GM13977 (cell line): Measurements from ENCODE around the gene LRRC15.

Source experiments
- DNase-seq: peaks from one replicate; pipeline ENCODE4 v3.0.0; 2012; ENCODE audit warnings: low spot score
- in situ Hi-C: fragments of 300-500 bp; cut with MboI; formaldehyde crosslinking; loops from one replicate; pipeline ENCODE4 v1.12.0; 2022; ENCODE audit warnings: low sequenced_read_pairs, low pct_unique_long_range_greater_than_20kb, mixed read lengths, inconsistent platforms; ENCODE audit not compliant: unreplicated experiment
- TF ChIP-seq, protein P1 (sequence below): IDR thresholded peaks from 2 replicates; pipeline ENCODE4 v1.5.1; 2012; ENCODE audit warnings: mild to moderate bottlenecking, control low read depth; ENCODE audit not compliant: insufficient read depth; ENCODE audit errors: extremely low read depth, missing control alignments

Gene LRRC15

DNA sequence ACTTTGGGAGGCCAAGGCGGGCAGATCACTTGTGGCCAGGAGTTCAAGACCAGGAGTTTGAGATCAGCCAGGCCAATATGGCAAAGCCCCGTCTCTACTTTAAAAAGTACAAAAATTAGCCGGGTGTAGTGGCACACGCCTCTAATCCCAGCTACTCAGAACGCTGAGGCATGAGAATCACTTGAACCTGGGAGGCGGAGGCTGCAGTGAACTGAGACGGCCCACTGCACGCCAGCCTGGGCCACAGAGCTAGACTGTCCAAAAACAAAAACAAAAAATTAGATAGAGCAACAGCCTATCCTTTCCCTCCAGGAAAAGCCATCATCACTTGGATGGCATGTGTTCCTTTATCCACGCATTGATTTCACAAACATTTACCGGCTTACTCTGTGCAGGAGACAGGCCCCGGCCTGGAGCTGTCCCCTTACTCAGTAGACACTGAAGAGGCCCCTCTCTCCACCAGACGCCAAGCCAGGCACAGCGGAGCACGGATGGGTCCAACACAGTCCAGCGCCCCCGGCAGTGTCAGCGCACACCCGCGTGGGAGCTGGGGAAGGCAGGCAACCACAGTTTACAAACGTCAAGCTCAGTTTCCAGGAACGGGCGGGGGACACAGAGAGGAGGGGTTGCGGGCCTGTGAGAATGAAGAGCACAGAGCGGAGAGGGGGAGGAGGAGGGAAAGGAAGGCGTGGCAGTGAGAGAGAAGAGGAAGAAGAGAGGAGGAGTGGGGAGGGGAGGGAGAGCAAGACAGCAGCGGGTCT is 26.4 kb upstream of the LRRC15 start:
- TF ChIP-seq, protein P1, sequence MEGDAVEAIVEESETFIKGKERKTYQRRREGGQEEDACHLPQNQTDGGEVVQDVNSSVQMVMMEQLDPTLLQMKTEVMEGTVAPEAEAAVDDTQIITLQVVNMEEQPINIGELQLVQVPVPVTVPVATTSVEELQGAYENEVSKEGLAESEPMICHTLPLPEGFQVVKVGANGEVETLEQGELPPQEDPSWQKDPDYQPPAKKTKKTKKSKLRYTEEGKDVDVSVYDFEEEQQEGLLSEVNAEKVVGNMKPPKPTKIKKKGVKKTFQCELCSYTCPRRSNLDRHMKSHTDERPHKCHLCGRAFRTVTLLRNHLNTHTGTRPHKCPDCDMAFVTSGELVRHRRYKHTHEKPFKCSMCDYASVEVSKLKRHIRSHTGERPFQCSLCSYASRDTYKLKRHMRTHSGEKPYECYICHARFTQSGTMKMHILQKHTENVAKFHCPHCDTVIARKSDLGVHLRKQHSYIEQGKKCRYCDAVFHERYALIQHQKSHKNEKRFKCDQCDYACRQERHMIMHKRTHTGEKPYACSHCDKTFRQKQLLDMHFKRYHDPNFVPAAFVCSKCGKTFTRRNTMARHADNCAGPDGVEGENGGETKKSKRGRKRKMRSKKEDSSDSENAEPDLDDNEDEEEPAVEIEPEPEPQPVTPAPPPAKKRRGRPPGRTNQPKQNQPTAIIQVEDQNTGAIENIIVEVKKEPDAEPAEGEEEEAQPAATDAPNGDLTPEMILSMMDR = no peak
- no peak for DNase-seq
- in situ Hi-C loops = no loop called here

DNA sequence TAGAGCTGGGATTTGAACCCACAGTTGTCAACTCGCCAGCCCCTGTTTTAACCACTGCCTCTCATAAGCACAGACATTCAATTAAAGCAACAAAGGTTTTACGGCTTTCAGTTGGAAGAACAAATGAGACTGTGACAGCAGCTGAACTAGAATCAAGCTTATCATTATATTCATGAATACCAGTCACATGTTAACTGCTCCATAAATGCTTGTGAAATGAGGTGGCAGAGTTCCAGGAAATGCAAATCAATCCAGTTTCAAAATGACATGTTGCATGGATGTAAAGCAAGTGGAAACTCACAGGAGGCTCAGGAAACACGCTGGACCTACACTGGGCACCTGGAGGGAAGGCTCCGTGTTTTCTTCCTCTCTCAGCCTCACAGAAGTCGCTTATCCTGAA is 25.7 kb upstream of the LRRC15 start:
- TF ChIP-seq, protein P1 = no peak
- DNase-seq = no peak
- in situ Hi-C loops = no loop called here

DNA sequence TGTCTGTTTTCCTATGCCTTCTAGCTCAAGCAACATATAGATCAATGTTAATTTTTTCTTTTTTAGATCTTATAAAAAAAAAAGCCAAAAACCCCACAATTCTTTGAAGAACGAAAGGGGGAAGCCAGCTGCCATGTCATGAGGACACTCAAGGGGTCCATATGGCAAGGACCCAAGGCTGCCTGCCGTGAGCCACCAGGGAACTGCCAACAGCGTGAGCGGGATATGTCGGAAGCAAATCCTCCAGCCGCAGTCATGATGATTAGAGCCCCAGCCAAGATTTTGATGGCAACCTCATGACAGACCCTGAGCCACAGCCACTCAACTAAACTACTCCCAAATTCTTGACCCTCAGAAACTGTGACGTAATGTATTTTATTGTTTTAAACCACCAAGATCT is 23.0 kb upstream of the LRRC15 start:
- in situ Hi-C loops = no loop called here
- DNase-seq = no peak
- TF ChIP-seq, protein P1 = no peak

DNA sequence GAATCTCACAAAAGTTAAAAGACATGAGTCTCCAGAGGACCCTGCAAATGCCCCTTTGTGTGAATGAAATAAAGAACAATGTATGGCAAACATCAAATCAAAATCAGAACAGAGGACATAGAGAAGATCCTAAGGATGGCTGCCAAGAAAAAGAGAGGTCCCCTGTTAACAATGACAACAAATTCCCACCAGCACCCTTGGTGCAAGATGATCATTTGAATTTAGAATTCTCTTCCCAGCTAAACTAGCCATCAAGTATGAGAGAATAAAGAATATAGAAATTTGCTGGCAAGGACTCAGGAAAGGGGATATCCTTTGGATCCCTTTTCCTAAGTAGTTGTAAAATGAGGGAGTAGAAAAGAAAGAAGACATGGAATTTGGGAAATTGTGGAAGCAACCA is 21.3 kb upstream of the LRRC15 start:
- TF ChIP-seq, protein P1 = no peak
- in situ Hi-C loops = no loop called here
- DNase-seq = no peak

DNA sequence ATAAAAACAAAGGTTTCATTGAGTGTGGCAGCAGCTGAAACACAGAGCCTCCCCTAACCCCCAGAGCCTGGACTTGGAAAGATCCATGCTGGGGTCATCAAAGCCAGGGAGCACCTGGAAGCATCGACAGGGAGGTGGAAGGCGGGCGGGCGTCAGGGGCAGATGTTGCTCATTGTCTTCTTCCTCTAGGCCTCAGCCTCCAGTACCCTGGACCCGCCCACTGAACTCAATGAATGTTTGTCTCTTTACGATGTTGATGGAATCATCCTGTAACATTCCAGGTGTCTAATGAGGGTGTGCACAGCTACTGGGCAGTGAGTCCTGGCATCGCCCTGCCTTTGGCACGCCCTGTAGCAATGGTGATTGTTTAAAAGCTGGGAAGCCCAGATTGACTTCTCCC is 19.7 kb upstream of the LRRC15 start:
- DNase-seq = no peak
- TF ChIP-seq, protein P1 = no peak
- in situ Hi-C loops = no loop called here

DNA sequence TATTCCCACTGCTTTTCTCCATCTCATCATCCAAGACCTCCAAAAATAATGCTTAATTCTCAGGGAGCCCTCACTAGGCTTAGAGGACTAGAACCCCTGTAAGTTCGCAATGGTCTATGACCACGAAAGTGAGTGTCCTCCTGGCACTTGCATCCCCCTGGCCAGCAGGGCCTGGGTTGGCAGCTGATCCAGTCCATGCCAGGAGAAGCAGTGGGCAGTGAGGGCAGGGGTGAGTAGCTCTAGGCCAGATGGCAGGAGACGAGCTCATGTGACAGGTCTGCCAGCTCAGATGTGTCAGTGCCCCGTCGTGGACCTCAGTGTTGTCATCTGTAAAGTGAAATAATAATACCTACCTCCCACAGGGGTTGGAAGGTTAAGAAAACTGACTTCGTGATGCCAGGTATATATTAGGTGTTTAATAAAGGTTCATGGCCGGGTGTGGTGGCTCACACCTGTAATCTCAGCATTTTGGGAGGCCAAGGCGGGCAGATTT is 18.4 kb upstream of the LRRC15 start:
- in situ Hi-C loops = no loop called here
- TF ChIP-seq, protein P1 = no peak
- no peak for DNase-seq

DNA sequence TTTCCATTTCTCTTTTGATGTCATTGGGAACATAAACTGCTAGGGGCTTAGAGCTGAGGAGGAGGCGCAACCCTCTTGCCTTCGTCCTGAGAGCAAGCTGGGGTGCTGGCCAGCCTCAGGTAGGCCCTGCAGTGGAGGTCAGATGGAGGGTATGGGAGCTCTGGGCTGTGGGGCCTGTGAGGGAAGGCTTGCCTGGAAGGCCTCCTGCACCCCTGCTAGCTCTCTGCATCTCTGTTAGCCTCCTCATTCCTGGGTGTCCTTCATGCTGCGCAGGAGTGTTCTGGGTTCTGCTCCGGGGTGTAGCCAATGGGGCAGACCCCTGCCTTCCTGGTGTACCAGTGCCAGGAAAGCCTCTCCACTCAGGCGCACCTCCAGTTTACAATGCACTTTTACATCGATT is 17.7 kb upstream of the LRRC15 start:
- TF ChIP-seq, protein P1 = no peak
- no peak for DNase-seq
- in situ Hi-C loops = no loop called here
